ENCODE data around the gene CYP2S1.
"Not testable (repeated sequence)": the region's sequence is repeated elsewhere in the genome, so short reads cannot be mapped to it uniquely, and the experiment has no call there.

The CYP2S1 gene

DNA sequence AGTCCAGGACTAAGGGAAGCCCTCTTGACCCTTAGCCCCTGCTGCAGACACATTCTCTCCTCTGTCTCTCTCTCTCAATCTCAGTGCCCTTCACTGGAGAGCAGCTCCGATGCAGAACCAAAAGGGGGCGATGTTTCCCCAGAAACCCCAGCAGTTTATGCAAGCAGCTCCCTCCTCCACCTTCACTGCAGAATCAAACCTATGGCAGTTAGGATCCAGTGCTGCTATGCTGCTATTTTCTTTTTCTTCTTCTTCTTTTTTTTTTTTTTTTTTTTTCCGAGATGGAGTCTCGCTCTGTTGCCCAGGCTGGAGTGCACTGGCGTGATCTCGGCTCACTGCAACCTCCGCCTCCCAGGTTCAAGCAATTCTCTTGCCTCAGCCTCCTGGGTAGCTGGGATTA lies 11.3 kb downstream of the CYP2S1 start:
- peaks cover 30% of the 10 kb centered on the region for H3K4me1 Mint-ChIP-seq
- peak; percentile 79 for TF ChIP-seq CTCF (IDR thresholded peaks at IDR 0.05)
- H3K9me3 Mint-ChIP-seq; H3K36me3 Mint-ChIP-seq (ENCODE audit: low read depth); H3K27ac Mint-ChIP-seq; H3K4me3 Mint-ChIP-seq; H3K27me3 Mint-ChIP-seq (ENCODE audit: low read depth, poor library complexity): not testable (repeated sequence)
- peak; percentile 81 for DNase-seq

DNA sequence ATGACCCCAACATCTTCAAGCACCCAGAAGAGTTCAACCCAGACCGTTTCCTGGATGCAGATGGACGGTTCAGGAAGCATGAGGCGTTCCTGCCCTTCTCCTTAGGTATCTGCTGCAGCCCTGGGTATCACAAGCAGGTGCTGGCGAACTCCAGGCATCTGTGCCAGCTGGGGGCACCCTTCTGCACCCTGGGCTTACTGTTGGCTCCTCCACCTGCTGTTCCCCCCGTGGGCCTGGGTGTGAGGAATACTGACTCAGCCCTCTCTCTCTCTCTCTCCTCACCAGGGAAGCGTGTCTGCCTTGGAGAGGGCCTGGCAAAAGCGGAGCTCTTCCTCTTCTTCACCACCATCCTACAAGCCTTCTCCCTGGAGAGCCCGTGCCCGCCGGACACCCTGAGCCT lies 13.0 kb downstream of the CYP2S1 start:
- Mint-ChIP-seq H3K9me3 (no peaks in the 10 kb centered on the region), H3K4me1 (peaks cover 20% of the 10 kb centered on the region), H3K36me3 (ENCODE audit: low read depth) (no peaks in the 10 kb centered on the region), H3K27ac (peak overlapping the region; percentile 72), H3K4me3 (no peak overlapping the region), H3K27me3 (ENCODE audit: low read depth, poor library complexity) (peaks cover 4% of the 10 kb centered on the region)
- DNase-seq, result no peak
- no peak for TF ChIP-seq CTCF (IDR thresholded peaks at IDR 0.05)

GRCh38 chr19:41206456-41206855 lies 13.4 kb downstream of the CYP2S1 start:
- DNase-seq, result no peak
- no peaks in the 10 kb centered on the region for H3K9me3 Mint-ChIP-seq
- H3K4me3 Mint-ChIP-seq, result no peak overlapping the region
- H3K27ac Mint-ChIP-seq, result peak overlapping the region; percentile 72
- TF ChIP-seq CTCF (IDR thresholded peaks at IDR 0.05), result no peak
- peaks cover 16% of the 10 kb centered on the region for H3K4me1 Mint-ChIP-seq
- H3K27me3 Mint-ChIP-seq (ENCODE audit: low read depth, poor library complexity), result peaks cover 4% of the 10 kb centered on the region
- H3K36me3 Mint-ChIP-seq (ENCODE audit: low read depth), result no peaks in the 10 kb centered on the region

DNA sequence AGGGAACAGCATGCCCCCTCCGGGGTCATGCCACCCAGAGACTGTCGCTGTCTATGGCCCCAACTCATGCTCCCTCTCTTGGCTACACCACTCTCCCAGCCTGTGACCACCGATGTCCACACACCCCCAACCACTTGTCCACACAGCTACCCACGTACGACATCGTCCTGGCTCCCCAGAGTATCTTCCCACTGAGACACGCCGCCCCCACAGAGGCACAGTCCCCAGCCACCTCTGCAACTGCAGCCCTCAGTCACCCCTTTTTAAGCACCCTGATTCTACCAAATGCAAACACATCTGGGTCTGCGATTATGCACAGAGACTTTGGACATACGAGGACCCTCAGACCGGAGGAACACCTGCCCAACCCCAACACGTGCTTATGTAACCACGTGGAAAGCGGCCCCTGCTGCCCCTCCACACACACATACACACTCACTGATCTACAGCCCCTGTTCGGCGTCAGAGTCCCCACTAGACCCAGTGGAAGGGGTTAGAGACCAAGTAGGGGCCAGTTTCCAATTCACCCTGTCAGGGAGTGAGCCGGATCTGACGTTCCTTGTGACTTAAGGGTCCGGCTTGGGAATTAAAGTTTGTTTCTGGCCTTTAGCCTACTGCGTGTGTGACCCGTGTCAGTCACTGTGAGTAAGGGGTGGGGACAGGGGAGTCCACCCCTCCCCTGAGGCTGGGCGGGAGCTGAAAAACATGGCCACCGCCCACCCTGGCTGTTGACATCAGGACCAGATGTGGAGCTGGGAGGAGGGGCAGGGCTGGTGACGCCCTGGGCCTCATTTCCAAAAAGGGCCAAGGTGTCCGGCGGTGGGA lies 14.1 kb downstream of the CYP2S1 start:
- Mint-ChIP-seq H3K4me1 (peaks cover 11% of the 10 kb centered on the region), H3K36me3 (ENCODE audit: low read depth) (no peaks in the 10 kb centered on the region), H3K27ac (peak overlapping the region; percentile 72), H3K27me3 (ENCODE audit: low read depth, poor library complexity) (peaks cover 4% of the 10 kb centered on the region), H3K9me3 (no peaks in the 10 kb centered on the region), H3K4me3 (no peak overlapping the region)
- TF ChIP-seq CTCF (IDR thresholded peaks at IDR 0.05), result no peak
- no peak for DNase-seq

DNA sequence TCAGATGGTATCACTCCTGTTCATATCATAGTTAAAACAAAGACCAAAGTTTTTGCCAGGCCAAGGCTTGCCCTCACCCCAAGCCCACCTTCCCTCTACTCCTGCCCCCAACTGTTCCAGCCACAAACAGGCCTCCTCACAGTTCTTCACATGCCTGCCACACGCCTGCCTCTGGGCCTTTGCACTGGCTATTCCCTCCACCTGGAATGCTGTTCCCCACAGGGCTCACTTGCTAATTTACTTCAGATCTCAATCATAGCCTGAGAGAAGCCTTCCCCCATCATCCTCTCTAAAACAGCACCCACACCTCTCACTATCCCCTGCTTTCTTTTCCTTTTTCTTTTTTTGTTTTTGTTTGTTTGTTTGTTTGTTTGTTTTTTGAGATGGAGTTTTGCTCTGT lies 21.1 kb downstream of the CYP2S1 start:
- Mint-ChIP-seq H3K27me3 (ENCODE audit: low read depth, poor library complexity) (peaks cover 5% of the 10 kb centered on the region), H3K9me3 (no peaks in the 10 kb centered on the region), H3K27ac (no peak overlapping the region), H3K36me3 (ENCODE audit: low read depth) (no peaks in the 10 kb centered on the region), H3K4me3 (no peak overlapping the region), H3K4me1 (peaks cover 25% of the 10 kb centered on the region)
- no peak for TF ChIP-seq CTCF (IDR thresholded peaks at IDR 0.05)
- DNase-seq, result no peak

GRCh38 chr19:41217741-41218140 lies 24.7 kb downstream of the CYP2S1 start:
- peaks cover 18% of the 10 kb centered on the region for H3K27me3 Mint-ChIP-seq (ENCODE audit: low read depth, poor library complexity)
- H3K4me1 Mint-ChIP-seq, result peaks cover 56% of the 10 kb centered on the region
- H3K27ac Mint-ChIP-seq, result no peak overlapping the region
- peak overlapping the region; percentile 46 for H3K4me3 Mint-ChIP-seq
- no peaks in the 10 kb centered on the region for H3K9me3 Mint-ChIP-seq
- no peak for TF ChIP-seq CTCF (IDR thresholded peaks at IDR 0.05)
- peaks cover 14% of the 10 kb centered on the region for H3K36me3 Mint-ChIP-seq (ENCODE audit: low read depth)
- no peak for DNase-seq

Data from nephron progenitor cell (in vitro differentiated cells).